Dermis lymphatic vessel endothelial cell (primary cell): ENCODE measurements around the gene SMG9. TPM values are rescaled to one million over a fixed set of nuclear protein-coding genes. Genes with fewer than 3 reads are reported as not detected.

Source experiments
- total RNA-seq: library from RNA; depleted of rRNA; stranded (reverse); fragments of >200 nt; gene quantifications from 2 replicates; pipeline ENCODE4 v1.2.1, GENCODE V29; 2014

The SMG9 gene, protein sequence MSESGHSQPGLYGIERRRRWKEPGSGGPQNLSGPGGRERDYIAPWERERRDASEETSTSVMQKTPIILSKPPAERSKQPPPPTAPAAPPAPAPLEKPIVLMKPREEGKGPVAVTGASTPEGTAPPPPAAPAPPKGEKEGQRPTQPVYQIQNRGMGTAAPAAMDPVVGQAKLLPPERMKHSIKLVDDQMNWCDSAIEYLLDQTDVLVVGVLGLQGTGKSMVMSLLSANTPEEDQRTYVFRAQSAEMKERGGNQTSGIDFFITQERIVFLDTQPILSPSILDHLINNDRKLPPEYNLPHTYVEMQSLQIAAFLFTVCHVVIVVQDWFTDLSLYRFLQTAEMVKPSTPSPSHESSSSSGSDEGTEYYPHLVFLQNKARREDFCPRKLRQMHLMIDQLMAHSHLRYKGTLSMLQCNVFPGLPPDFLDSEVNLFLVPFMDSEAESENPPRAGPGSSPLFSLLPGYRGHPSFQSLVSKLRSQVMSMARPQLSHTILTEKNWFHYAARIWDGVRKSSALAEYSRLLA
- 3.8 and 5.4 TPM in 2 replicates for total RNA-seq

DNA sequence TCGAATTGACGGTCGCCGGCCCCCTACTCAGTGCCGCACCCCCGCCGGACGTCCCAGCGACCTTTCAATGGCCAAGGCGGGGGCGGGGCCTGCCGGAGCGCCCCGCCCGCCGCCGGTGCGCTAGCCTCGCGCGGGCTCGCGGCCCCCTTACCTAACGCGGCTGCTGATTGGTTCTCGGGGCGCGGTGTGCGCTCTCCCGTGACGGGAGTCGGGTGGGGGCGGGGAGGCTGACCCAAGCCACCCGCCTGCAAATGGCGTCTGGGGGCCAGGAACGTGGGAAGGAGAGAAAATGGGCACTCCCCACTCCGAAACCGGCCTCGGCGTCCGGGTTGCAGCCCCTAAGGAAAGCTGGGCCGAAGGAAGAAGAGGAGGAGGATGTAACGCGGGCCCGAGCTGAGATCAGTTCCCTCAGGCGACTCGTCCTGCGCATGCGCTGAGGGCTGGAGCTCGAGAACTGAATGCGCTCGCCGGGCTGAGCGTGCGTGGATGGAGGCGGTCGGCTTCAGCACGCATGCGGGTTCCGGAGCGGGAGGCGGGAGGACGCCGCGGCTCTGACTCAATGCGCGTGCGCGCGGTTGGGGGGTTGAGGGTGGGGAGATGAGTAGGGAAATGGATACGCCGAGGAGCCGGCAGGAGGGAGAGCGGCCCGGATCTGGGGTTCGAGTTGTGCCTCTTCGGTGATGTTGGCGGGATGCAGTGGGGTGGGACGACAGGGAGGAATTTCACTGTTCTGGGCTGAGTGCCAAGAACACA is at the start of gene SMG9:
TSS of gene SMG9 (minus strand) at position 460 of the 753 bp plus-strand sequence. CDS start 4,221 bp downstream, outside the sequence.

DNA sequence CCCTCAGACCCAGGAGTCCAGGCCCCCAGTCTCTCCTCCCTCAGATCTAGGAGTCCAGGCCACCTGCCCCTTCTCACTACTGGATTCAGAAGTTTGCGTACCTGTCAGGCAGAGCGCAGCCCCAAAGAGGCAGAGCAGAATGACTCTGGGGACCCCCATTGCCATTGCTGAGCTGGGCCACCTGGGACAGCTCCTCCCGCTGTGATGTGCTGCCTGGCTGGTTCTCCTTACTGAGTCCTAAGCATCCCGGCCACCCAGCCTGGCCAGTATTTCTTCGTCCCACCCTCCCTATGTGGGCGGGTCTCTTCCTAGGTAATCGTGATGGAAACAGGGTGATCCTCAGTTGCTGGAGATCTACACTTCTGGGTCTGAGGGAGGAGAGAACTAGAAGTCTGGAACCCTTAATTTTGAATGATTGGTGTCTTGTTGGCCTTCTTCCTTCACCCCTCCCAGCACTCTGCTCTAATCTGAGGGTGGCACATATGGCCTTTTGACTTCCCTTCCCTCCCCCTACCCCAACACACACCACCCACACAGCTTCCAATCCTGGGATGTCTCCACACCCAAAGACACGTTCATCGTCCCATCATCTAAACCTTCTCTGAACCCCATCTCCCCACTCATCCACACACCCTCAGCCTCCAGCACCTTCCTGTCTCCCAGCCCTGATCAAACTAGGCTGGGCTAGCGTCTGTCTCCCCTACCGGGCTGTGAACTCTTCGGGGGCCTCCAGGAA is 47.6 kb upstream of the SMG9 start, which contains the start of gene LYPD5:
TSS of gene LYPD5 (minus strand) at position 232 of the 736 bp plus-strand sequence. CDS start at position 165, 67 bp downstream.

DNA sequence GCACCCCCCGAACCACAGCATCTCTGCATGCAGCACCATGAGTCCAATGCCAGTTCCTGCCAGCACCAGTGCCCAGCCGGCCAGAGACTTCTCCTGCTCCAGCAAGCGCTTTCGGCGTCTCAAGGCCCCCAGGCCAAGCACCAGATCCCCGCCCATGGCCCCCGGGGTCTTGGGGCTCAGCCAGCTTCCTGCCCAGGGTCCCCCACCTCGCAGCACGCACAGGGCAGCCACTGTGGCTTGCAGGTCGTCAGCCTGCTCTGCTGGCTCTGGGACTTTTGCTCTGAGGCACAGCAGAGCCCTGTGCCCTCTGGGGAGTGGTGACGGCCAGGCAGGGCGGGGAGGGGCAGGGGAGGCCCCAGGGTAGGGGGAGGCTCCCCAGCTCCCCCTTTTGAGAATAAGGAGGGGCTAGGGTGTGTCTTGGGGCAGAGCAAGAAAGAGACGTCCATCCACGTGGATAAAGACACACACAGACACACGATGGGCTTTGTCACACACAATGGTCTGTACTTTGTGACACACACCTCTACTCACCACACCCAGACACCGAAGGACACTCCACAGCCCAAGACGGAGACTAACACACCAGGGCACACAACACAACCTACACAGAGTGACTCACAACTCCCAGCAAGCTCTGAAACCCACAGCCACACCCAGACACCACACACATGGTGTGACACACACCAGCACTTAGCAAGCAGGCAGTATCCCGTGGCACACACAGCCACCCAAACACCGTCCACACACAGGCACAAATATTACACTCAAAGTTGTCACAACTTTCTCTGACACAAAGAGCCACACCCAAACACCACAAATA is 26.2 kb upstream of the SMG9 start, which contains the start of gene KCNN4:
TSS of gene KCNN4 (minus strand) at position 268 of the 820 bp plus-strand sequence. CDS start at position 156, 112 bp downstream.

DNA sequence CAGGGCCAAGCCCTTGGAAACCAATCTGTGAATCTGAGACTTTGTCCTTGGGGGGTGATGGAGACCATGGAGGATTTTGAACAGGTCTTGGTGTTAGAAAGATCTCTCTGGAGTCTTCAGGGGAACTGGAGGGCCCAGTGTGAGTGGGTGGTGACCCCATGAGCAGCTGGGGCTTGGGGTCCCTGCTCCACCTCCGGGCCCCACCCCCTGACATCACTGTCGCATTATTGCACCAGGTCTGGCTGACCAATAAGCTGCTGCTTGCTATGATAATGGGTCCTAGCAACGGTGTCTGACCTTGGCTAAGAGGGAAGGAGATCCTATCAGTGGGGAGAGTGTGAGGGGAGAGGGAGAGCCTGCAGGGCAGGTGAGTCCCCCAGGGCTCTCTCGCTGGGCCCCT is 39.0 kb downstream of the SMG9 start, which contains the start of gene IRGC:
TSS of gene IRGC (plus strand) at position 301 of the 400 bp plus-strand sequence. CDS start 2,483 bp downstream, outside the sequence.

Other genes starting within 250 kb of the SMG9 start
- gene ETHE1, start 227.8 kb downstream of the SMG9 start, total RNA-seq, result 86.1 and 119 TPM in 2 replicates
- gene ZNF575, start 221.8 kb downstream of the SMG9 start, total RNA-seq, result 0.09 and 0.11 TPM in 2 replicates
- gene XRCC1, start 179.4 kb downstream of the SMG9 start, total RNA-seq, result 13.2 and 14.4 TPM in 2 replicates
- 2.2 and 5.9 TPM in 2 replicates for gene PINLYP, start 179.2 kb downstream of the SMG9 start, total RNA-seq
- gene IRGQ, start 158.8 kb downstream of the SMG9 start, total RNA-seq, result 24.1 and 26.8 TPM in 2 replicates
- gene ZNF576, start 158.4 kb downstream of the SMG9 start, total RNA-seq, result 7.2 and 7.3 TPM in 2 replicates
- under 0.01 TPM in 1 of 2 replicates, not detected in the other for gene SRRM5, start 142.9 kb downstream of the SMG9 start, total RNA-seq
- gene ZNF428, start 135.3 kb downstream of the SMG9 start, total RNA-seq, result 63.6 and 69.0 TPM in 2 replicates
- gene CADM4, start 115.1 kb downstream of the SMG9 start, total RNA-seq, result 9.4 and 11.1 TPM in 2 replicates
- 4.0 and 5.4 TPM in 2 replicates for gene PLAUR, start 84.8 kb downstream of the SMG9 start, total RNA-seq
- gene IRGC, start 38.9 kb downstream of the SMG9 start, total RNA-seq, result not detected in 2 replicates
- gene KCNN4, start 26.0 kb upstream of the SMG9 start, total RNA-seq, result 0.11 TPM in 1 of 2 replicates, not detected in the other
- 0.22 and 0.43 TPM in 2 replicates for gene LYPD5, start 47.5 kb upstream of the SMG9 start, total RNA-seq
- 7.2 and 12.0 TPM in 2 replicates for gene ZNF283, start 72.4 kb upstream of the SMG9 start, total RNA-seq
- gene ZNF404, start 129.0 kb upstream of the SMG9 start, total RNA-seq, result 0.54 and 0.77 TPM in 2 replicates
- gene ZNF45, start 180.3 kb upstream of the SMG9 start, total RNA-seq, result 16.3 and 21.6 TPM in 2 replicates
- 3.9 and 6.3 TPM in 2 replicates for gene ZNF221, start 196.3 kb upstream of the SMG9 start, total RNA-seq
- 7.8 and 9.9 TPM in 2 replicates for gene ZNF155, start 229.2 kb upstream of the SMG9 start, total RNA-seq
- 3.0 and 4.2 TPM in 2 replicates for gene ZNF230, start 248.0 kb upstream of the SMG9 start, total RNA-seq